HG03571 (cell line): ENCODE results near the gene KIF2B.
"Not testable (repeated sequence)": the region's sequence is repeated elsewhere in the genome, so short reads cannot be mapped to it uniquely, and the experiment has no call there.

Experiments used
- ATAC-seq: cut with Tn5 transposase; IDR thresholded peaks from one replicate; pipeline ENCODE4 v1.9.1; 2021; ENCODE audit not compliant: unreplicated experiment

The KIF2B gene, protein sequence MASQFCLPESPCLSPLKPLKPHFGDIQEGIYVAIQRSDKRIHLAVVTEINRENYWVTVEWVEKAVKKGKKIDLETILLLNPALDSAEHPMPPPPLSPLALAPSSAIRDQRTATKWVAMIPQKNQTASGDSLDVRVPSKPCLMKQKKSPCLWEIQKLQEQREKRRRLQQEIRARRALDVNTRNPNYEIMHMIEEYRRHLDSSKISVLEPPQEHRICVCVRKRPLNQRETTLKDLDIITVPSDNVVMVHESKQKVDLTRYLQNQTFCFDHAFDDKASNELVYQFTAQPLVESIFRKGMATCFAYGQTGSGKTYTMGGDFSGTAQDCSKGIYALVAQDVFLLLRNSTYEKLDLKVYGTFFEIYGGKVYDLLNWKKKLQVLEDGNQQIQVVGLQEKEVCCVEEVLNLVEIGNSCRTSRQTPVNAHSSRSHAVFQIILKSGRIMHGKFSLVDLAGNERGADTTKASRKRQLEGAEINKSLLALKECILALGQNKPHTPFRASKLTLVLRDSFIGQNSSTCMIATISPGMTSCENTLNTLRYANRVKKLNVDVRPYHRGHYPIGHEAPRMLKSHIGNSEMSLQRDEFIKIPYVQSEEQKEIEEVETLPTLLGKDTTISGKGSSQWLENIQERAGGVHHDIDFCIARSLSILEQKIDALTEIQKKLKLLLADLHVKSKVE

DNA sequence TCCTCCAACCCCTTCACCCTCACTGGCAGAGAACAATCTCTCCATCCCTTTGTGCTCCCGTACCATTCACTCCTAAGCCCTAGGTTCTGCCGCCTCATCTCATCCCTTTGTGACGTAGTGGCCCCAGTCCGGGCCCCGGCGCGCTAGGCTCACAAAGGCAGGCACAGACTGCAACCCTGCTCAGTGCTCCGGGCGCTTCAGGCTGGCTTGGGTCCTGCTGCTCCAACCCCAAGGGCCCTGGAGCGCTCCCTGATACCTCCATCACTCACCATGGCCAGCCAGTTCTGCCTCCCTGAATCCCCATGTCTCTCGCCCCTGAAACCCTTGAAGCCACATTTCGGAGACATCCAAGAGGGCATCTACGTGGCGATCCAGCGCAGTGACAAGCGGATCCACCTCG is at the start of gene KIF2B:
Gene KIF2B (plus strand): TSS at position 164 of the 400 bp plus-strand sequence. CDS start 107 bp downstream, at position 271.
- ATAC-seq, result no peak

DNA sequence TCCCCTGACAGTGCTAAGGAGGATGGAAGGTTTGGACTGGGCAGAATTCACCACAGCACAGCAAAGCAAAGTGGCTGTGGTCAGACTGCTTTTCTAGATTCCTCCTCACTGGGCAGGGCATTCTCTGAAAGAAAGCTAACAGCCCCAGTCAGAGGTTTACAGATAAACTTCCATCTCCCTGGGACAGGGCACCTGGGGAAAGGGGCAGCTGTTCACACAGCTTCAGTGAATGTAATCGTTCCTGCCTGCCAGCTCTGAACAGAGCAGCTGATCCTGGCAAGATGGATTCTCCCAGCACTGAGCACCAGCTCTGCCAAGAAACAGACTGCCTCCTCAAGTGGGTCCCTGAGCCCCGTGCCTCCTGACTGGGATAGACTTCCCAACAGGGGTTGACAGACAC is 42.4 kb upstream of the KIF2B start:
- no peak for ATAC-seq

DNA sequence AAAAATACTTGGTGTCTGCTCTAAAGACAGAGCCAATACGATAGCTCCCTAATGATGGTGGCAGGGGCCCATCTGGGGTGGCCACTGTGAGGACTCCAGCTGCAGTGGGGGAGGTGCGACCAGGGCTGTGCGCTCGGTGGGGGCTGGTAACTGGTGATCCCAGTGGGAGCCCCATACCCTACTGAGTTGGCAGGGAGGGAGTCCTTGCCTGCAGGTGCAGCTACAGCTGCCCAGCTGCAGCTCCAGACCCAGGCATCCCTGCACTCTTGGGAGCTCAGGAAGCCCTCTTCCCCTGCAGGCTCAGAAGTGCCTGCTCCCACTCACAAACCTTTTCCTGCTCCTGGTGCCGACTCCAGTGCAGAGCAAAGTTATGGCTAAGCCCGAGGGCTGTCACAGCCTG is 31.2 kb upstream of the KIF2B start:
- no peak for ATAC-seq

DNA sequence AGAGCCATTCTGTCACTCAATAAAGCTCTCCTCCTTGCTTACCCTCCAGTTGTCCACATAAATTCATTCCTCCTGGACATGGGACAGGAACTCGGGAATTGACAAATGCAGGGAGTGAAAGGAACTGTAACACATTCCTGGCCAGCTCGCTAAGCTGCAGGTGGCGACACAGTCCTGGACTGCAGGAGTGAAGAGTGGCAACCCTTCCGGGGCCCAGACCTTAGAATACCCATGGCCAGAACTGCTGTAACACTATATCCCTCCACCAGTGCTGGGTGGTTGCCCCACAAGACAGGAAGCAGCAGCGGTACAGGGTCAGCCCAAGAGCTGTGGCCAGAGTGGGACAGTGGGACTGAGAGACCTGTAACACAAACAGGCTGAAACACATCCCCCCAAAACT is 30.3 kb upstream of the KIF2B start:
- no peak for ATAC-seq

DNA sequence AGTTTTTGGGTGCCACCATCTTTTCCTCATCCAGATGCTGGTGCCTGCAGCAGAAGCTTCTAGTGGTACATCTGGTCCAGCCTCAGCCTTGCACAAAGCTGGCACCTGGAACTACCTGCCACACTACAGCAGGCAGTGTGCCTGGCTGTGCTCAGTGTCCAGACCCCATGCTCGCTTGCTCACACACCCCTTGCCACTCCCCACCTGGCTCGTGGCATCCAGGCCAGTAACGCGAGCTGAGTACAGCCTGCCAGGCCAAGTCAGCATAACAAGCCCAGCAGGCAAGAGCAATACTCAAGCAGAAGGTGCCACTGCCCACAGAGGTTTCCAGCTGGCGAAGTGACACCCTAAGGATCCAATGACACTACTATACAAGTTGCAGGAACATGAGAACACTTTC is 29.7 kb upstream of the KIF2B start:
- ATAC-seq, result no peak

DNA sequence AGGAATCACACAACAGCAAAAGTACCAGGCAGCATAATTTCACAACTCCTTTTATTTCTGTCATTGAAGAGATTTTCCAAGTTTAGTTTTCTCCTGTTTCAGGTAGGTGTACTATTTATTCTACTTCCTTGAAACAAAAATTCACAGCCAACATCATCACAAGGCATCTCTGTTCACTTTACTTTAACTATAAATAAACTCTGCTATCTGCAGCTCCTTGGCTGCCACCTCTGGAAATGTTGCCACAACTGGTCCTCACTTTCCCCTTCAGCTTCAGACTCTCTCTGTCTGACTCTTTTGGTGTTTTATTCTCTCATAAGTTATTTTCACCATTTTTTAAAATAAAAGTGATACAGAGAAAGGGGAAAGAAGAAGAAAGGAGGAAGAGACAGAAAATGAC is 27.9 kb upstream of the KIF2B start:
- no peak for ATAC-seq

DNA sequence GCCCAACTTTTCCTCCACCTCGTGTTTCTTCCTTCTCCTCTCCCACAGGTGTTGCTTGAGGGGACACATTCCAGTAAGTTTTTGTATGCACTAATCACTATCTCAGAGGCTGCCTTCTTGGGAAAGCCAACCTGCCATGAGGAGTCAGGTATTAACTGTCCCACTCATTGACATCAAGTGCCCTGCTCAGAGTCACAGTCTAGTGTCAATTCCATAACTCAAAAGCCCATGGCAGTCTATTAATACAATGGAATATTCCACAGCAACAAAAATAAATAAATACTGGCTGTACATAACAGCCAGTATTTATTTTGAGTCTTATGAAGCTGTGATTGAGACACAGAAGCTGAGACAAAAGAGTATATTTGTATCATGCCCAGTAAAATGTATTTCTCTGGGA is 26.1 kb upstream of the KIF2B start:
- ATAC-seq, result no peak

DNA sequence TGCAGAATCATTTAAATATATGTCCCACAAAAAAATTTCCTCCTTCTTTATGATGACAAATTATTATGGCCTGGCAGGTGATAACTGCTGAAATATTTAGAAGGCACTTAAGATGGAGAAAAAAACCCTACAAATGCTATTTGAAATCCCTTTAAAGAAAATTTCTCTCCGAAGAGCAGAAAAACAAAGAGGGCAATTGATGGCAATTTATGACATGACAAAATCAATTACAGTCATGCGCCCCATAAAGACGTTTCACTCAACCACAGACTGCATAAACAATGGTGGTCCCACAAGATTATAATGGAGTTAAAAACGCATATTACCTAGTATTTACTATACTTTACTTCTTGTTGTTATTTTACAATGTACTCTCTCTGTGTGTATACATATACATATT is 25.2 kb upstream of the KIF2B start:
- no peak for ATAC-seq

DNA sequence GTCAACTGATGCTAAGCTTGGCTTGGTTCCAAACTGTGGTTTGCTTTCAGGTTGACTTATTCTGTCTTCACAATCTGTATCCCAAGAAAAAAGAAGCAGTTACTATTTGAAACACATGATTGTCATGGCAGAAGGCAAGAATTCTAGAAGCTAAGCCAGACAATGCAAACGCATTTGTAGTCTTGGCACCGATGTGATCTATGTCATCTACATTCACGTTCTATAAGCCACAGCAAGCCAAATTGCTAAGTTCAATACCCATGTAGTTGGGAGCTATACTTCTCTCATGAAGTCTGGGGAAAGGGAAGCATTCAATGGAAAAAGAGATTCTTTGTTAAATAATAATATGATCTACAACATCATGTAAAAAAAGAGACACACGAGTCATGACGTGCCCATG is 18.3 kb upstream of the KIF2B start:
- ATAC-seq, result no peak

DNA sequence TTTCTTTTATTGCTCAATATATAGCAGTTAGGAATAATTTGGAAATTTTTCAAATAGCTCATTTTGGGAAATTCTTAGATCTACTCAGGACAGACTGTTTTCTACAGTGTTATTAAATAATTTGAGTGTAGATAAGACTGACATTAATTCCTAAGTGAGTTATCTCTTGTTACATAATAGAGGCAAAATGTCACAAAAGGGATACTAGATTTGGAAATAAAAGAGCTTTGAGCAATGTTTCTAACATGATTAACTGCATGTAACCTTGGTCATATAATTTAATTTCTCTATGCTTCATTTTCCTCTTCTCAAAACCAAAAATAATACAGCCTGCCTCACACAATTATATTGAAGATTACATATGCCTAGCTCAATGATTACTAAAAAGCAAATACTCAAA is 16.3 kb upstream of the KIF2B start:
- ATAC-seq, result no peak

DNA sequence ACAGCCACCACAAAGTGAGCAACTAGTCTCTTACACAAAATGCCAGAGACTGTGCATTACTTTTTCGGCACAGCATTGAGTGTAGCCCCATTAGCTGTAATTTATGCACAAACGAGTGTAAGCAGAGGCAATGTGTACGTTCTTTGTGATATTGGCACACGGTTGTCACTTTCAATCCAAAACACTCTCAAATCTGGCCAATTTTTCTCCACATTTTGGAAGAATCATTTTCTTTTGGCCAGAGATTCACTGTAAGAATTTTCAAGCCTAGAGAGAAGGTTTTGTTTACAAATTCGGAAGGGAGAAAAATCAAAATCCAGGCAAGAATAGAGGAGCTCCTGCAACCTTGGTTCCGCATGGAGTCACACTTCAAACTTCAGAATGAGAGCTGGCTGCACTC is 15.4 kb upstream of the KIF2B start:
- ATAC-seq, result no peak

DNA sequence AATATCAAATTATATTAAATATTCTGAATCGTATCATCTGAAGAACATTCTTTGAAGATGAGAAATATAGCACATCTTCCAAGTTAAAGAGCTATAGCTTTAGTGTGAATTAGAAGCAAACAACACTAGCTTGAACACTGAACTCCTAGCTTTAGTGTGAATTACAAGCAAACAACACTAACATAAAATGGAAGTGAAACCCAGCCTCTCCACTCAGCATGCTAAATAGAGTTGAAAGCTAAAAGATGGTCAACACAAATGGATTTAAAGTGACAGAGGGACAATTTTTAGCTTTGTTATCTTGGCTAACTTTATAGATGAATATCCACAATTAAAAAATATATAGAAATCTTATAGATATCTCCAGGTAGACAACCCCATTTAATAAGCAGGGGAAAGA is 4.5 kb upstream of the KIF2B start:
- no peak for ATAC-seq

DNA sequence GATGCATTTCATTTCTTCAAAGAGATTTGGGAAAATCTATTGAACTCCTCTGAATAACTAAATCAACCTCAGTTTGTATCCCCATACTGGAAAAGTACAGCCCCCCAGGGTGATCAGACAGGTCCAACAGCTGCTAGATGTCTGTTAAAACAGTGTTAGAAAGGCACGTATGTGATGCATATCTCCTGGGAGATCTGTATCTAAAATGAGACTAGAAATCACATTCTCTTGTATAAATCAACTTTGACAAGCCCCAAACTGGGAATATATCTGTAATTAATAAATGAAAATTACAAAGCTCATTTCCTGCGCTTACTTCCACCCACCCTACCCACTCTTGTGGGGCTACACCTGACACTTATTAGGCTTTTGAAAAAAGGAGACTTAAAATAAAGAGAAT is 3.8 kb upstream of the KIF2B start:
- no peak for ATAC-seq

DNA sequence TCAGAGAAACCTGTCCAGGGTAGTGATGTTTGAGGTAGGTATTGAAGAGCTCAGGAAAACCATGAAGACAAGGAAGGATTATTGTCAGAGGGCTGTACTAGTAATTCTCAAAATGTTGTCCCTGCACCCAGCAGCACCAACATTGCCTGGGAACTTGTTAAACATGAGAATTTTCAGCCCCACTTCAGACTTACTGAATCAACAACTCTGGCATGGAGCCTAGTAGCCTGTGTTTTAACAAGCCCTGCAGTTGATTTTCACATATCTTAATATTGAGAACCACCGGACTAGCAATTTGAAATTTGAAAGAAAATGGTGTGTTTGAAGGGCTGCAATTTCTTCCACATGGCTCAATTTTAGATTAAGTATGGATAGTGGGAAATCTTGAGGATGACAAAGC is 2.8 kb upstream of the KIF2B start:
- no peak for ATAC-seq

DNA sequence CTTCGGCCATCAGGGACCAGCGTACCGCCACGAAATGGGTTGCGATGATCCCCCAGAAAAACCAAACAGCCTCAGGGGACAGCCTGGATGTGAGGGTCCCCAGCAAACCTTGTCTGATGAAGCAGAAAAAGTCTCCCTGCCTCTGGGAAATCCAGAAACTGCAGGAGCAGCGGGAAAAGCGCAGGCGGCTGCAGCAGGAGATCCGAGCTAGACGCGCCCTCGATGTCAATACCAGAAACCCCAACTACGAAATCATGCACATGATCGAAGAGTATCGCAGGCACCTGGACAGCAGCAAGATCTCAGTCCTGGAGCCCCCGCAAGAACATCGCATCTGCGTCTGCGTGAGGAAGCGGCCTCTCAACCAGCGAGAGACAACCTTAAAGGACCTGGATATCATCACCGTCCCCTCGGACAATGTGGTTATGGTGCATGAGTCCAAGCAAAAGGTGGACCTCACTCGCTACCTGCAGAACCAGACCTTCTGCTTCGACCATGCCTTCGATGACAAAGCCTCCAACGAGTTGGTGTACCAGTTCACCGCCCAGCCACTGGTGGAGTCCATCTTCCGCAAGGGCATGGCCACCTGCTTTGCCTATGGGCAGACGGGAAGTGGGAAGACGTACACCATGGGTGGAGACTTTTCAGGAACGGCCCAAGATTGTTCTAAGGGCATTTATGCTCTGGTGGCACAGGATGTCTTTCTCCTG is 769 bp downstream of the KIF2B start:
- ATAC-seq, result no peak

DNA sequence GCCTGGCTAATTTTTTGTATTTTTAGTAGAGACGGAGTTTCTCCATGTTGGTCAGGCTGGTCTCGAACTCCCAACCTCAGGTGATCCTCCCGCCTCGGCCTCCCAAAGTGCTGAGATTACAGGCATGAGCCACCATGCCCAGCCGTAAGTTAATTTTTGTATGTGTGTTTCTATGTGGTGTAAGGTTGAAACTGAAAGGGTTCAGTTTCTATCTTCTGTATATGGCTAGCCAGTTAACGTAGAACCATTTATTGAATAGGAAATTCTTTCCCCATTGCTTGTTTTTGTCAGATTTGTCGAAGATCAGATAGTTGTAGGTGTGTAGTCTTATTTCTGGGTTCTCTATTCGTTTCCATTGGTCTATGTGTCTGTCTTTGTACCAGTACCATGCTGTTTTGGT is 12.0 kb downstream of the KIF2B start:
- ATAC-seq, result not testable (repeated sequence)

DNA sequence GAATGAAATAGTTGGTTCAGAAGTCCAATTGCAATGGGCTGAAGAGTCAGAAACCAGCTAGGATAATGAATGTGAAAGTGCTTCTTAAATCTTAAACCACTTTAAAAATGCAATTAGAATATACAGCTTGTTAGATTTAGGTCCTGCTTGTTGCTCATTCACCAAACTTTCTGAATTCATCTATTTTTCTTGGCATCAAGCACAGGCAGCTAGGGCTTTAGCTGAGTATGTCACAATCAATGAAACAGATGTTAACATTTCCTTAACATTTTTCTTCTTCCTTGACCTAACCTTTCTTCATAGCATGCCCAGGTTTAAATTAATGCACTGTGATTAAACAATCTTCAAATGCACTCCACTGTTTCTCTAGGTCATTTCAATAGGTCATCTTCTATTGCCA is 14.4 kb downstream of the KIF2B start:
- ATAC-seq, result no peak

DNA sequence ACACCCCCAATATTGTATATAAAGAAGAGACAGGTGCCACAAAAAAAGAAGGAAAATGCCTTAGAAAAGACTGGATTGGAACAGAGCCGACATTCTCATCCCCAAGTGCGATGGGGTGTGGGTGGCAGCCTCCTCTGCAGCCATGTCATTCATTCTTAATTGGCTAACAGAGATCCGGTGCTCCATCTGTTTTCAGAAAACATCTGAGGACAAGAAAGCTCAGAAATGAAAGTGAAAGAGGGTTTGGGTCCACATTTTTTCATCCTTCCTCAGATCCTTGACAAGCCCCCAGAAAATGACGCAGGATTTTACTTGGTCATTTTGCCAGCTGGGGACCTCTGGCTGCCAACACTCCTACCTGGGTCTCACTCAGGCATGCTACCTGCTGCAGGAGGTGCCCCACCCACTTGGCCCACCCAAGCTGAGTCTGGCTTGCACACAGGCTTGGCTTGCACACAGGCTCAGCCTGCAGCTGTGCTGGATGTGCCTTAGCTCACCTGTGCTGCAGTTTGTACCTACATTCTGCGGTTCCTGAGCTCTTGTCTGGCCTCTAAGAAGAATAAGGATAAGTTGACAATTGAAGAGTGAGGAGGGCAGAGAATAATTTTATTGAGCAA is 21.9 kb downstream of the KIF2B start:
- ATAC-seq, result no peak

DNA sequence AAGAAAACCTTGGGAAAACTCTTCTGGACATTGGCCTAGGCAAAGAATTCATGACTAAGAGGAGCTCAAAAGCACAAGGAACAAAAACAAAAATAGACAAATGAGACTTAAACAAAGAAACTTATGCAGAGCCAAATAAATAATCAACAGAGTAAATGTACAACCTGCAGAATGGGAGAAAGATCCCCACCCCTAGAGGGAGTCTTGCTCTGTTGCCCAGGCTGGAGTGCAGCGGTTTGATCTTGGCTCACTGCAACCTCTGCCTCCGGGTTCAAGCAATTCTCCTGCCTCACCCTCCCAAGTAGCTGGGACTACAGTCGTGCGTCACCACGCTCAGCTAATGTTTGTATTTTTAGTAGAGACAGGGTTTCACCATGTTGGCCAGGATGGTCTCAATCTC is 48.4 kb downstream of the KIF2B start:
- not testable (repeated sequence) for ATAC-seq
